ENCODE results near the gene ARHGEF7. TPM values are rescaled to one million over a fixed set of nuclear protein-coding genes. Genes with fewer than 3 reads are reported as not detected.

ARHGEF7 gene
- total RNA-seq, 1 donor from 2014 or later: 31.6 TPM

DNA sequence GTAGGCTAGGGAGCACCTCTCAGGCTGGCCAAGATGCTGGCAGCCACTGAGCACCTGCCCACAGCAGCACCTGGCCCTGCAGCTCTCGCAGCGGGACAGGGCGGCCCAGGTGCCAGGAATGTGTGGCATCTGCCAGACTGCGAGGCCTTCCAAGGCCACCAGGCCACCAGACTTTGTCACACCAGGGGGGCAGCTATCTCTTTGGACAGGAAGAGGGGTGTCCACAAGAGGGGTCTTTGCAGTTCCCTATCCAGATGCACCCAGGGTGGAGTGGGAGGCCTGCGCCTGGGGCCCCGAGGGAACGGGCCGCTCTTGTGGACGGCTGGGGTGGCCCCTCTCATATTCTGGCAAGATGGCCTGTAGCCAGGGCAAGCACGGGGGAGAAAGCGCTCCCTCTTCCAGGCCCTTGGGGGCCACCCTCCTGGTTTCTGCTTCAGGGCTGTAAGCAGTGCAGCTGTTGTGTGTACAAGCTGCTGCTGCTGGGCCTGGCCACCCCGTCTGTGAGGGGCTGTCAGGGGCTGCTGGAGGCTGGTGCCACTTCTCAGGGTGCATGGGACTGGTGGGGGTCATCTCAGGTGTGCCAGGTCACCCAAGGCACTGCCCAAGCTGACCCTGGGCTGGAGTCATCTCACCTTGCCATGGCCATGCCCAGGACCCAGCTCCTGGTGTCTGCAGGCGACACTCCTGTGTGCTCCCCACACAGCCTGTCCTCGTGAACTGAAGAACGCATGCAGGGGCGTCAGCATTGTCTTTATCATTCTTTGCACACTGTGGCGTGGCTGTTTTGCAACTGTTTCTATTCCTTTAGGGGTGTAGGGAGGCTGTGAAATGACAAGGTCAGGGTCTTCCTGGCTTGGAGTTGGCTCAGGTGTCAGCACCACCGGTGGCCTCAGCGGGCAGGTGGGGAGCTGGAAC lies 207.1 kb downstream of the ARHGEF7 start:
- Histone ChIP-seq H3K36me3 (ENCODE audit: control insufficient read depth, insufficient read depth, low read length) (no peaks in the 10 kb centered on the region), H3K4me3 (ENCODE audit: low read depth, low read length) (no peak overlapping the region), H3K27me3 (ENCODE audit: control insufficient read depth, insufficient read depth, low read length) (no peaks in the 10 kb centered on the region)
- TF ChIP-seq, protein P1, sequence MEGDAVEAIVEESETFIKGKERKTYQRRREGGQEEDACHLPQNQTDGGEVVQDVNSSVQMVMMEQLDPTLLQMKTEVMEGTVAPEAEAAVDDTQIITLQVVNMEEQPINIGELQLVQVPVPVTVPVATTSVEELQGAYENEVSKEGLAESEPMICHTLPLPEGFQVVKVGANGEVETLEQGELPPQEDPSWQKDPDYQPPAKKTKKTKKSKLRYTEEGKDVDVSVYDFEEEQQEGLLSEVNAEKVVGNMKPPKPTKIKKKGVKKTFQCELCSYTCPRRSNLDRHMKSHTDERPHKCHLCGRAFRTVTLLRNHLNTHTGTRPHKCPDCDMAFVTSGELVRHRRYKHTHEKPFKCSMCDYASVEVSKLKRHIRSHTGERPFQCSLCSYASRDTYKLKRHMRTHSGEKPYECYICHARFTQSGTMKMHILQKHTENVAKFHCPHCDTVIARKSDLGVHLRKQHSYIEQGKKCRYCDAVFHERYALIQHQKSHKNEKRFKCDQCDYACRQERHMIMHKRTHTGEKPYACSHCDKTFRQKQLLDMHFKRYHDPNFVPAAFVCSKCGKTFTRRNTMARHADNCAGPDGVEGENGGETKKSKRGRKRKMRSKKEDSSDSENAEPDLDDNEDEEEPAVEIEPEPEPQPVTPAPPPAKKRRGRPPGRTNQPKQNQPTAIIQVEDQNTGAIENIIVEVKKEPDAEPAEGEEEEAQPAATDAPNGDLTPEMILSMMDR (IDR thresholded peaks at IDR 0.05; ENCODE audit: insufficient read depth, low read length, severe bottlenecking): no peak
- FAIRE-seq: no peak
- no peak for DNase-seq (ENCODE audit: low read depth)

DNA sequence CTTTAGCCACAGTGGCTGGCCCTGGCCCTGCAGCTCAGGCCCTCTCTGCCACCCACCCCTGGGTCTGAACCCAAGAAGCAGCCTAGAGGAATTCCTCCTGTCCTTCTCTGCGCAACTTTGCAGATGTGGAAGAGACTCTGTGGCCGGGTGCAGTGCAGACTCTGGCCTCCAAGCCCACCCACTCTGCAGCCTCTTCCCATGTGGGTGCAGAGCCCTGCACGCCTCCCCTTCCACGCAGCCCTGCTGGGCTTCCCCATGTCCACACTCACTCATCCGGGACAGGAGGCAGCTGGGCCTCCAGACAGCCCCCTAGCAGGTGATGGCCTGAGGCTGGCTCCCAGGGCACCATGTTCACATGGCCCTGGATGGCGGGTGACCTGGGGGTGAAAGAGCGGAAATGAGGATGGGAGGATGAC lies 207.8 kb downstream of the ARHGEF7 start:
- Histone ChIP-seq H3K4me3 (ENCODE audit: low read depth, low read length) (no peak overlapping the region), H3K27me3 (ENCODE audit: control insufficient read depth, insufficient read depth, low read length) (no peaks in the 10 kb centered on the region), H3K36me3 (ENCODE audit: control insufficient read depth, insufficient read depth, low read length) (no peaks in the 10 kb centered on the region)
- TF ChIP-seq, protein P1 (IDR thresholded peaks at IDR 0.05; ENCODE audit: insufficient read depth, low read length, severe bottlenecking): no peak
- no peak for FAIRE-seq
- no peak for DNase-seq (ENCODE audit: low read depth)

DNA sequence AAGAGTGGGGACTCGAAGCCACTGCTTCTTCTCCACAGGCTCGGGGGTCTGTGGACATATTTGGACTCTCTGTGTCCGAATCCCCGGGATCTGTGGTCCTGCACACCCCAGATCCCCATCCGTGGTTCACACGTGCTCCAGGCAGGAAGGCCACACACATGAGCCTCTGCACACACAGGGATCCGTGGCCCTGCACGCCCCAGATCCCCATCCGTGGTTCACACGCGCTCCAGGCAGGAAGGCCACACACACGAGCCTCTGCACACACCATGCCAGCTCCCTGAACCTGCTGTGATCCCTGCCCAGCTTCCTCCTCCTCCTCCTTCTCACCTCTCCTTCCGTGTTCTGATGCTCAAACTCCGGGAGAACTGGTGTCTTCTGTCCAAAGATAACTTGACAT lies 208.4 kb downstream of the ARHGEF7 start:
- no peaks in the 10 kb centered on the region for H3K27me3 ChIP-seq (ENCODE audit: control insufficient read depth, insufficient read depth, low read length)
- no peak overlapping the region for H3K4me3 ChIP-seq (ENCODE audit: low read depth, low read length)
- no peaks in the 10 kb centered on the region for H3K36me3 ChIP-seq (ENCODE audit: control insufficient read depth, insufficient read depth, low read length)
- TF ChIP-seq, protein P1 (IDR thresholded peaks at IDR 0.05; ENCODE audit: insufficient read depth, low read length, severe bottlenecking): no peak
- FAIRE-seq: peak; percentile 43
- DNase-seq (ENCODE audit: low read depth): no peak

DNA sequence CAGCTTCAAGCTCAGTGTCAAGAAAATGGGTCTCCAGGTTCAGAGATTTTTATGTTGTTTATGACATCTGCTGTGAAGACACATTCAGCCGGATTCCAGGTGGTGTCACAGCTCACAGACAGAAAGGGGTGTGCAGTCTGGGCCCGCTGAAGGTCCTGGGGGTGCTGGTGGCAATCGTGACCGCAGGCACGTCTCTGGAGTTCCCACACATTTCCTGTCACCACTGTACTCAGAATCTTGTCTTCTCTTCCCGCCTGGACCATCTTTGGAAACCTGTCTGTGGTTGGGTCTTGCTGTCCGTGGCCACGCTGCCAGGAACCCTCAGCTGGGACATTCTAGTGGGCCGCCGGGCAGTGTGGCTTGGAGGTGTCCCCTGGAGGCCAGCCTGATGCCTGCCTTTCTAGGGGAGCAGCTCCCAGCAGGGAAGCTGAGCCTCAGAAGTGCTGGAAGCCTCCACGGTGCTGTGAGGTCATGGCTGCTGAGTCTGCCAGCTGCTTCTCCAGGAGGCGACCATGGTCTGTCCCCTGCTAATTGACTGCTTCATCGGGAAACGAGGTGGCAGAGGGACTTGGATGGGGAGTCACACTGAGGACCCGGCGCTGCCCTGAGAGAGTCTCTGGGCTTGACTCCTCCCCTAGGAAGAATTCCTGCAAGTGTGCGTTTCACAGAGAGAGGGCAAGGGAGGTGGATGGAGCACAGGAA lies 209.0 kb downstream of the ARHGEF7 start:
- FAIRE-seq (no peak), DNase-seq (ENCODE audit: low read depth) (no peak)
- Histone ChIP-seq H3K36me3 (ENCODE audit: control insufficient read depth, insufficient read depth, low read length) (no peaks in the 10 kb centered on the region), H3K4me3 (ENCODE audit: low read depth, low read length) (no peak overlapping the region), H3K27me3 (ENCODE audit: control insufficient read depth, insufficient read depth, low read length) (no peaks in the 10 kb centered on the region)
- TF ChIP-seq, protein P1 (IDR thresholded peaks at IDR 0.05; ENCODE audit: insufficient read depth, low read length, severe bottlenecking): no peak

DNA sequence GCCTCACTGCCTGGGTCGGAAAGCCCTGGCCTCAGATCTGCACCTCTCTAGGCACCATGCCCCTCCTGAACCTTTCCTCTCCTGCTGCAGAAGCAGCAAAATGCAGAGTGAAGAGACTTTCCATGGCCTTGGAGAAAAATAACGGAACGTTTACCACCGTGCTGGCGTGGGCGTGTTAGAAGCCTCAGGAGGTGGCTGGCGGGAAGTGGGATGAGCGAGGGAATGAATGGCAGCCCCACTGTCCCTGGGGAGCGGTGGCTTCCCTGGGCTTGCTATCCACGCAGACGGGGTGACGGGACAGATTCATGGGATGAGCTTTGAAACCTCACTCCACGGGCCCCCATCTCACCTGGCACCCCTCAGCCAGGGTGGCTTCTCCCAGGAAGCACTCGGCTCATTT lies 209.6 kb downstream of the ARHGEF7 start:
- DNase-seq (ENCODE audit: low read depth): no peak
- Histone ChIP-seq H3K27me3 (ENCODE audit: control insufficient read depth, insufficient read depth, low read length) (no peaks in the 10 kb centered on the region), H3K36me3 (ENCODE audit: control insufficient read depth, insufficient read depth, low read length) (no peaks in the 10 kb centered on the region), H3K4me3 (ENCODE audit: low read depth, low read length) (no peak overlapping the region)
- no peak for FAIRE-seq
- TF ChIP-seq, protein P1 (IDR thresholded peaks at IDR 0.05; ENCODE audit: insufficient read depth, low read length, severe bottlenecking): no peak

Measured in bronchial epithelial cell (primary cell).